ENCODE measurements around the gene MRM2. TPM values are rescaled to one million over a fixed set of nuclear protein-coding genes. Genes with fewer than 3 reads are reported as not detected.

MRM2 gene
- total RNA-seq (14.9 and 15.9 TPM in 2 replicates), polyA plus RNA-seq (19.3 and 23.3 TPM in 2 replicates), polyA minus RNA-seq (ENCODE audit: low replicate concordance) (10.5 and 31.7 TPM in 2 replicates)
- polyA plus RNA-seq (2012), result 23.3 and 28.4 TPM in 2 replicates

DNA sequence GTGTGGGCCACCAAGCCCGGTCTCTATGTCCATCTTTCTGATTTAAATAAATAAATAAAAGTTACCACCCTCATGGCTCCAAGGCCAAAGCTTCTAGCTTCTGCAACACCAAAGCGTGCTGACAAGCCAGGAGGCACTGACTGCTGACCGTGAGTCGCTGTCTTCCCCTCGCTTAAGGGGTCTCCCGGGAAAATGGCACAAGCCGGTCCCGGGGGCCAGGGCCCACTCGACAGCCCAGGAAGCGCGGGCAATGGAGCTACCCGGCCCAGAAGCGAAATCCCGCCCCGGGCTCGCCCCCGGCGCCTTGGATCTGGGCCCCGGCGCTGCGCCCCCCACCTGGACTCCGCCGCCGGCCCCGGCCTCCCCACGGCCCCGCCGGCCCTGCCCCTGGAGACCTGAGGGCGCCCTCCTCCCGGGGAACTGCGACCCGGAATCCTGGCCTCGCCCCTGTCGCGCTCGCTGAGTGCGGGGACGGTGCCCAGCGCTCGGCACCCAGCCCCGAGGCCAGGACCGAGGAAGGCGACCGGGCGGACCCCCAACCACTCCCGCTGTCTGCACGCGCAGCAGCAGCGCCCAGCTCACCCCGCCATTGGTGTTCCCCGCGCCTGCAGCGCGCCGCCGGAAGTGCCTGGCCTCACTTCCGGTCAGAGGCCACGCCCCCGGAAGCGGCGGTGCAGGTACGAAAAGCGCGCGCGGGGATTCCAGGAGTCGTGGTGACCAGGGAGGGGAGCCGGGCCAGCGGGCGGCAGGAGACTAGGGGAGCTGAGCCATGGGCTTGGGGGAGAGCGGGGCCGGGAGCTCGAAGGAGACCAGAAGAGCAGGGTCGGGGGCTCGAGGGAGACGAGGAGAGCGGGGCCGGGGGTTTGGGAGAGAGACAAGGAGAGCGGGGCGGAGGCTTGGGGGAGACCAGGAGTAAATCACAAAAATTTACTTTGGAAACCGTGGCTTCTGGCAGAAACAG lies at the start of gene MRM2, which contains the start of gene NUDT1:
TSS of gene MRM2 (minus strand) at position 626 of the 961 bp plus-strand sequence. CDS start at position 590, 36 bp downstream.
TSS of gene NUDT1 (plus strand) at position 647 of the 961 bp plus-strand sequence. CDS start 2,349 bp downstream, outside the sequence.
- Histone ChIP-seq H3K9me3 (ENCODE audit: control insufficient read depth, insufficient read depth, low read depth, low read length) (no peaks in the 10 kb centered on the region), H2AFZ (ENCODE audit: low read length) (peak within 1 kb of the TSS; percentile 76), H3K27ac (ENCODE audit: insufficient read depth, low read length) (peak within 1 kb of the TSS; percentile 76), H3K9ac (ENCODE audit: insufficient read depth, low read length) (peak within 1 kb of the TSS; percentile 79), H3K36me3 (ENCODE audit: control insufficient read depth, insufficient read depth, low read length) (peaks cover 15% of the 10 kb centered on the region), H3K4me2 (ENCODE audit: extremely low read depth, insufficient read depth, low read length) (peak within 1 kb of the TSS; percentile 91), H3K4me1 (ENCODE audit: control insufficient read depth, extremely low read depth, insufficient read depth, low read length) (peaks cover 7% of the 10 kb centered on the region), H4K20me1 (ENCODE audit: control insufficient read depth, extremely low read depth, insufficient read depth, low read length) (no peaks in the 10 kb centered on the region), H3K4me3 (replicated peaks in 1 of 4; ENCODE audit: control extremely low read depth in 1 of 4, insufficient read depth in 1 of 4, low read depth in 3 of 4, low read length in 4 of 4) (peak within 1 kb of the TSS; percentile 81 to 90 (median 88)), H3K27me3 (ENCODE audit: control insufficient read depth, insufficient read depth, low read length) (no peaks in the 10 kb centered on the region), H3K79me2 (ENCODE audit: control insufficient read depth, insufficient read depth, low read length) (peaks cover 22% of the 10 kb centered on the region)
- TF ChIP-seq, protein P1, sequence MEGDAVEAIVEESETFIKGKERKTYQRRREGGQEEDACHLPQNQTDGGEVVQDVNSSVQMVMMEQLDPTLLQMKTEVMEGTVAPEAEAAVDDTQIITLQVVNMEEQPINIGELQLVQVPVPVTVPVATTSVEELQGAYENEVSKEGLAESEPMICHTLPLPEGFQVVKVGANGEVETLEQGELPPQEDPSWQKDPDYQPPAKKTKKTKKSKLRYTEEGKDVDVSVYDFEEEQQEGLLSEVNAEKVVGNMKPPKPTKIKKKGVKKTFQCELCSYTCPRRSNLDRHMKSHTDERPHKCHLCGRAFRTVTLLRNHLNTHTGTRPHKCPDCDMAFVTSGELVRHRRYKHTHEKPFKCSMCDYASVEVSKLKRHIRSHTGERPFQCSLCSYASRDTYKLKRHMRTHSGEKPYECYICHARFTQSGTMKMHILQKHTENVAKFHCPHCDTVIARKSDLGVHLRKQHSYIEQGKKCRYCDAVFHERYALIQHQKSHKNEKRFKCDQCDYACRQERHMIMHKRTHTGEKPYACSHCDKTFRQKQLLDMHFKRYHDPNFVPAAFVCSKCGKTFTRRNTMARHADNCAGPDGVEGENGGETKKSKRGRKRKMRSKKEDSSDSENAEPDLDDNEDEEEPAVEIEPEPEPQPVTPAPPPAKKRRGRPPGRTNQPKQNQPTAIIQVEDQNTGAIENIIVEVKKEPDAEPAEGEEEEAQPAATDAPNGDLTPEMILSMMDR (conservative IDR thresholded peaks at IDR 0.05 in 1 of 2, IDR thresholded peaks at IDR 0.05 in 1 of 2; ENCODE audit: low read depth in 1 of 2, low read length in 2 of 2), result no peak
- TF ChIP-seq EZH2 (IDR thresholded peaks at IDR 0.05; ENCODE audit: low read length, missing control alignments), result no peak
- DNase-seq (ENCODE audit: low read depth in 2 of 2), result peak; percentile 59 to 68

GRCh38 chr7:2290877-2291276 lies 48.9 kb upstream of the MRM2 start:
- H3K27me3 ChIP-seq (ENCODE audit: control insufficient read depth, insufficient read depth, low read length), result no peaks in the 10 kb centered on the region
- no peak for TF ChIP-seq EZH2 (IDR thresholded peaks at IDR 0.05; ENCODE audit: low read length, missing control alignments)
- TF ChIP-seq, protein P1 (conservative IDR thresholded peaks at IDR 0.05 in 1 of 2, IDR thresholded peaks at IDR 0.05 in 1 of 2; ENCODE audit: low read depth in 1 of 2, low read length in 2 of 2), result no peak
- no peaks in the 10 kb centered on the region for H3K4me1 ChIP-seq (ENCODE audit: control insufficient read depth, extremely low read depth, insufficient read depth, low read length)
- H3K4me2 ChIP-seq (ENCODE audit: extremely low read depth, insufficient read depth, low read length), result no peak overlapping the region
- H3K9me3 ChIP-seq (ENCODE audit: control insufficient read depth, insufficient read depth, low read depth, low read length), result no peaks in the 10 kb centered on the region
- no peak overlapping the region for H3K4me3 ChIP-seq (replicated peaks in 1 of 4; ENCODE audit: control extremely low read depth in 1 of 4, insufficient read depth in 1 of 4, low read depth in 3 of 4, low read length in 4 of 4)
- H3K27ac ChIP-seq (ENCODE audit: insufficient read depth, low read length), result no peak overlapping the region
- no peaks in the 10 kb centered on the region for H4K20me1 ChIP-seq (ENCODE audit: control insufficient read depth, extremely low read depth, insufficient read depth, low read length)
- H3K36me3 ChIP-seq (ENCODE audit: control insufficient read depth, insufficient read depth, low read length), result no peaks in the 10 kb centered on the region
- H2AFZ ChIP-seq (ENCODE audit: low read length), result no peak overlapping the region
- no peak overlapping the region for H3K9ac ChIP-seq (ENCODE audit: insufficient read depth, low read length)
- no peak for DNase-seq (ENCODE audit: low read depth in 2 of 2)
- H3K79me2 ChIP-seq (ENCODE audit: control insufficient read depth, insufficient read depth, low read length), result peaks cover 1% of the 10 kb centered on the region

- peaks cover 1% of the 10 kb centered on the region for H3K79me2 ChIP-seq (ENCODE audit: control insufficient read depth, insufficient read depth, low read length)
- H3K9ac ChIP-seq (ENCODE audit: insufficient read depth, low read length), result no peak overlapping the region
Measured at GRCh38 chr7:2289621-2290020, 47.6 kb upstream of the MRM2 start.

More at GRCh38 chr7:2289621-2290020, 47.6 kb upstream of the MRM2 start:
- Histone ChIP-seq H3K36me3 (ENCODE audit: control insufficient read depth, insufficient read depth, low read length) (no peaks in the 10 kb centered on the region), H4K20me1 (ENCODE audit: control insufficient read depth, extremely low read depth, insufficient read depth, low read length) (no peaks in the 10 kb centered on the region), H3K4me3 (replicated peaks in 1 of 4; ENCODE audit: control extremely low read depth in 1 of 4, insufficient read depth in 1 of 4, low read depth in 3 of 4, low read length in 4 of 4) (no peak overlapping the region), H3K27ac (ENCODE audit: insufficient read depth, low read length) (no peak overlapping the region), H3K9me3 (ENCODE audit: control insufficient read depth, insufficient read depth, low read depth, low read length) (no peaks in the 10 kb centered on the region), H3K4me1 (ENCODE audit: control insufficient read depth, extremely low read depth, insufficient read depth, low read length) (no peaks in the 10 kb centered on the region), H3K4me2 (ENCODE audit: extremely low read depth, insufficient read depth, low read length) (peak overlapping the region; percentile 40), H3K27me3 (ENCODE audit: control insufficient read depth, insufficient read depth, low read length) (no peaks in the 10 kb centered on the region), H2AFZ (ENCODE audit: low read length) (no peak overlapping the region)
- no peak for DNase-seq (ENCODE audit: low read depth in 2 of 2)
- TF ChIP-seq, protein P1 (conservative IDR thresholded peaks at IDR 0.05 in 1 of 2, IDR thresholded peaks at IDR 0.05 in 1 of 2; ENCODE audit: low read depth in 1 of 2, low read length in 2 of 2), result no peak
- no peak for TF ChIP-seq EZH2 (IDR thresholded peaks at IDR 0.05; ENCODE audit: low read length, missing control alignments)
